BLaER1 treated with 17β-estradiol and CSF1 and Interleukin-3, amounts not matched to agents 10 nM and 100 nM (cell line): Measurements from ENCODE around the gene TMEM131.

Source experiments
- H3K27ac ChIP-seq, 11 experiments: shearing (Covaris generic); formaldehyde crosslinking; 2 replicates each; pipeline ENCODE4 v1.8.1; 2022
- H3K27me3 ChIP-seq, 11 experiments: shearing (Covaris generic); formaldehyde crosslinking; 2 replicates each; pipeline ENCODE4 v1.8.1; 2022
- H3K36me3 ChIP-seq, 11 experiments: shearing (Covaris generic); formaldehyde crosslinking; 2 replicates each; pipeline ENCODE4 v1.8.1; 2022
- H3K4me1 ChIP-seq, 10 experiments: shearing (Covaris generic); formaldehyde crosslinking; 2 replicates each; pipeline ENCODE4 v1.8.1; 2022
- H3K4me2 ChIP-seq, 11 experiments: shearing (Covaris generic); formaldehyde crosslinking; 2 replicates each; pipeline ENCODE4 v1.8.1; 2022
- H3K4me3 ChIP-seq, 10 experiments: shearing (Covaris generic); formaldehyde crosslinking; 2 replicates each; pipeline ENCODE4 v1.8.1; 2022
- H3K9ac ChIP-seq, 11 experiments: shearing (Covaris generic); formaldehyde crosslinking; 2 replicates each; pipeline ENCODE4 v1.8.1; 2022
- H3K9me3 ChIP-seq, 11 experiments: shearing (Covaris generic); formaldehyde crosslinking; replicated peaks in 1 of 11; 2 replicates each; pipeline ENCODE4 v1.8.1; 2022
- H4K20me1 ChIP-seq, 11 experiments: shearing (Covaris generic); formaldehyde crosslinking; 2 replicates each; pipeline ENCODE4 v1.8.1; 2022
- Cebpa-rat ChIP-seq, 11 experiments: shearing (Covaris generic); IDR thresholded peaks; 2 replicates each; pipeline ENCODE4 v1.8.1; 2022

The TMEM131 gene

DNA sequence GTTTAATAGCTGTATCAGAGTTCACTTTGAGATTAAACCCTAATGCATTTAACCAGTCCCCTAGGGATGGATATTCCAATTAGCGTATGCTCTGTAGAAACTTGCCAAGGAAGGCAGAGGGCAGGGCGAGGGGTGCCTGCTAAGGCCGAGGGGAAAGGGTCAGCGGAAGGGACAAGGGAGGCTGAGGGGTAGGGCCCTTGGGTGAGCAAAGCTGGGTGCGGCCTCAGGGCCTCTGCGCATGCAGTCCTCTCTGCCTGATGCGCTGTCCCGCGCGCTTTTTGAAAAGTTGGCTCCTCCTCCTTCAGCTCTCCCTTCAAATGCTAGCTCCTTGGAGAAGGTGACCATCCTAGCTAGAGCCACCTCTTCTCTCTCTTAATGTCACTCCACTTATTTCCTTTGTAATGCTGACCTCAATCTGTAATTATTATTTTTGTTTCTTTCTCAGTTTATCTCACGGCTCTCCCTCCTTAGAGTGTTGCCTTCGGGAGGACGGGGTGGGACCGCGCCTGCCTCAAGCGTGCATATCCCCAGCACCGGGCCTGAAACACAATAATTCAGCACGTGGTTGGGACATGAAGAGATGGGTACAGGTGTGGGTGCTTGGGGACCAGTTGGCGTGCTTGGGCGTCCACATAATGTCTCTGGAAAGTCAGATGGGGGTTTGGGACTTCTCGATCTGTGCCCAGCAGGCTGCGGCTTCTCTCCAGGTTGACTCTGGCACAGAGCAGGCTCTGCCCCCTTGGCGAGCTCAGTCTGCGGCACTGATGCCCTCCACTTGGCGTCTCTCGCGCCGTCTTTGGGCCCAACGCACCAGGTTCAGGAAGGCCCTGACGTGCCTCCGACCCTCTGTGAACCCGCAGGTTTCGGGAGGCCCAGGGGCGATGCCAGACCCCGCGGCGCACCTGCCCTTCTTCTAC is 272.3 kb downstream of the TMEM131 start:
- peaks cover 0 to 15% (median 0%) of the 10 kb centered on the region in 11 experiments; a peak in 3 of 22 replicates for H3K9me3 ChIP-seq
- peak overlapping the region in 3 of 11 experiments; percentile 14 to 30 (median 16); a peak in 3 of 22 replicates for H3K9ac ChIP-seq
- H3K27me3 ChIP-seq = no peaks in the 10 kb centered on the region
- H3K4me2 ChIP-seq = peak overlapping the region in 6 of 11 experiments; percentile 72 to 97 (median 87); a peak in 10 of 22 replicates
- H3K4me3 ChIP-seq = no peak overlapping the region
- peaks cover 0 to 60% (median 12%) of the 10 kb centered on the region in 11 experiments; a peak in 16 of 22 replicates for H3K36me3 ChIP-seq
- peaks cover 46 to 100% (median 96%) of the 10 kb centered on the region in 10 experiments for H3K4me1 ChIP-seq
- no peak for TF ChIP-seq Cebpa-rat (IDR thresholded peaks at IDR 0.05)
- peak overlapping the region in 5 of 11 experiments; percentile 73 to 98 (median 85); a peak in 11 of 22 replicates for H3K27ac ChIP-seq
- H4K20me1 ChIP-seq = no peaks in the 10 kb centered on the region

- Histone ChIP-seq H3K4me3 (no peak overlapping the region), H3K27ac (peak overlapping the region in 5 of 11 experiments; percentile 9 to 98 (median 39); a peak in 7 of 22 replicates), H3K36me3 (peaks cover 0 to 58% (median 12%) of the 10 kb centered on the region in 11 experiments; a peak in 16 of 22 replicates), H3K4me2 (peak overlapping the region in 4 of 11 experiments; percentile 89 to 98 (median 97); a peak in 8 of 22 replicates), H3K9ac (peak overlapping the region in 1 of 11 experiments; percentile 12; a peak in 1 of 22 replicates), H3K4me1 (peaks cover 46 to 100% (median 96%) of the 10 kb centered on the region in 10 experiments), H3K27me3 (no peaks in the 10 kb centered on the region), H4K20me1 (no peaks in the 10 kb centered on the region), H3K9me3 (peaks cover 0 to 15% (median 0%) of the 10 kb centered on the region in 11 experiments; a peak in 3 of 22 replicates)
- TF ChIP-seq Cebpa-rat (IDR thresholded peaks at IDR 0.05) = no peak
These were observed 273.5 kb downstream of the TMEM131 start for GRCh38 chr2:97722227-97722626.

GRCh38 chr2:97720746-97721145 is 275.0 kb downstream of the TMEM131 start:
- no peaks in the 10 kb centered on the region for H4K20me1 ChIP-seq

DNA sequence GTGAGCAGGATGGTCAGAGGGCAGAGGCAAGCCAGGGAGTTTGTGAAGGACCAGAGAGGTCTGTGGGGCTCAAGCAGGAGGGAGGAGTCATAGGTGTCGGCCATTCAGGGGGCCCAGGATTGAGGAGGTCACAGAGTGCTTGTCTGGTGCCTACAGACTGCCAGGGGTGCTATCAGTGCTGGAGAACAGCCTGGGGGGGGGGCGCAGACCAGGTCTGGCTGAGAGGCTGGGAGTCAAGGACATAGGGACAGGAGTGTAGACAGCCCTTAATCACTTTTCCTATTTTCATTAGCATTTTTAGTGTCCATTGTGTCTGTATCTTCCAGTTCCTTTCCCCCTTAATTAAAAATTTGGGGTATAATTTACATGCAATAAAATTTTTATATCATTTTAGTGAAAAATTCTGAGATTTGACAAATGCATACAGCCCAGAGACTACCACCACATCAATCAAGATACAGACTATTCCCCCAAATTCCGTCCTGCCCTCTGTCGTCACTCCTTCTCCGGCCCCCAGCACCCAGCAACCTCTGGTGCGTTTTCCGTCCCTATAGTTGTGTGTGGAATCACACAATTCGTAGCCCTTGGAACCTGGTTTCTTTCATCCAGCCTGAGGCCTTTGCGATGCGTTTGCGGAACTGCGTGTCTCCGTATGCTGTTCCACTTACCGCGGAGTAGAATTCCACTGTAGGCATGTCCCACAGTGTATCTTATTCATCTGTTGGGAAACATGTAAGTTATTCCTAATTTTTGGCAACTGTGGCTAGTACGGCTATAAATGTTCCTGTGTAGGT is 276.2 kb downstream of the TMEM131 start:
- H3K27me3 ChIP-seq = no peaks in the 10 kb centered on the region

More at GRCh38 chr2:97720746-97721145, 275.0 kb downstream of the TMEM131 start:
- H3K4me3 ChIP-seq = no peak overlapping the region
- peak overlapping the region in 9 of 11 experiments; percentile 88 to 98 (median 93); a peak in 16 of 22 replicates for H3K4me2 ChIP-seq
- no peak for TF ChIP-seq Cebpa-rat (IDR thresholded peaks at IDR 0.05)
- H3K27me3 ChIP-seq = no peaks in the 10 kb centered on the region
- peaks cover 31 to 100% (median 96%) of the 10 kb centered on the region in 10 experiments for H3K4me1 ChIP-seq
- H3K36me3 ChIP-seq = peaks cover 0 to 50% (median 12%) of the 10 kb centered on the region in 11 experiments; a peak in 16 of 22 replicates
- peak overlapping the region in 5 of 11 experiments; percentile 69 to 95 (median 89); a peak in 8 of 22 replicates for H3K9ac ChIP-seq
- peak overlapping the region in 8 of 11 experiments; percentile 77 to 99 (median 95); a peak in 15 of 22 replicates for H3K27ac ChIP-seq
- H3K9me3 ChIP-seq = peaks cover 0 to 15% (median 0%) of the 10 kb centered on the region in 11 experiments; a peak in 3 of 22 replicates

DNA sequence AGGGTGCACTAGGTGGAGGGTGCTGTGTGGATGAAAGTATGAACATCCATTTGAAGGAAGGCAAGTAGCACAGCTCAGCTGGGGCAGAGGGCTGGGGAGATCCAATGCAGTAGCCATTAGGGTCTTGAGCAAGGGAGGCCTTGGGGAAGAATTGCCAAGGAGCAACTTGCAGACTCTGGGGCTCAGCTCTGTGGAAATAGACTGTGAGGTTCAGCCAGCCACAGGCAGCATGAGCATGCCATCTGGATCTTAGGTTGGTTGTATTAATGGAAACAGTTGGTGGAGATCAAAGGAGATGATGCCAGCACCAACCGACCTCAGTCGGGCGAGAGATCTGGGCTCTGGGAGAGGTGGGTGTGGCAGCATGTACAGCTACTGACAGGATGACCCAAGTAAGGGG is 276.8 kb downstream of the TMEM131 start:
- H3K4me2 ChIP-seq = peak overlapping the region; percentile 80 to 98 (median 92)
- TF ChIP-seq Cebpa-rat (IDR thresholded peaks at IDR 0.05) = peak in 4 of 11 experiments; percentile 58 to 95 (median 69); a peak in 8 of 22 replicates
- no peaks in the 10 kb centered on the region for H4K20me1 ChIP-seq
- peaks cover 0 to 10% (median 0%) of the 10 kb centered on the region in 11 experiments; a peak in 3 of 22 replicates for H3K9me3 ChIP-seq
- peak overlapping the region in 8 of 10 experiments; percentile 10 to 51 (median 40); a peak in 13 of 20 replicates for H3K4me3 ChIP-seq
- peak overlapping the region in 8 of 11 experiments; percentile 77 to 99 (median 95); a peak in 18 of 22 replicates for H3K27ac ChIP-seq
- no peaks in the 10 kb centered on the region for H3K27me3 ChIP-seq
- peaks cover 29 to 100% (median 96%) of the 10 kb centered on the region in 10 experiments for H3K4me1 ChIP-seq
- H3K9ac ChIP-seq = peak overlapping the region in 9 of 11 experiments; percentile 6 to 95 (median 89); a peak in 18 of 22 replicates
- H3K36me3 ChIP-seq = peaks cover 0 to 33% (median 4%) of the 10 kb centered on the region in 11 experiments; a peak in 16 of 22 replicates

More for the DNA sequence above, 276.2 kb downstream of the TMEM131 start:
- H3K4me1 ChIP-seq = peaks cover 25 to 100% (median 96%) of the 10 kb centered on the region in 10 experiments
- no peak for TF ChIP-seq Cebpa-rat (IDR thresholded peaks at IDR 0.05)
- H3K9ac ChIP-seq = peak overlapping the region in 9 of 11 experiments; percentile 6 to 95 (median 89); a peak in 18 of 22 replicates
- peak overlapping the region in 8 of 11 experiments; percentile 77 to 99 (median 95); a peak in 18 of 22 replicates for H3K27ac ChIP-seq
- H3K9me3 ChIP-seq = peaks cover 0 to 15% (median 0%) of the 10 kb centered on the region in 11 experiments; a peak in 3 of 22 replicates
- H4K20me1 ChIP-seq = no peaks in the 10 kb centered on the region
- peak overlapping the region; percentile 80 to 98 (median 92) for H3K4me2 ChIP-seq
- H3K4me3 ChIP-seq = peak overlapping the region in 7 of 10 experiments; percentile 30 to 51 (median 40); a peak in 12 of 20 replicates
- H3K36me3 ChIP-seq = peaks cover 0 to 39% (median 10%) of the 10 kb centered on the region in 11 experiments; a peak in 16 of 22 replicates

DNA sequence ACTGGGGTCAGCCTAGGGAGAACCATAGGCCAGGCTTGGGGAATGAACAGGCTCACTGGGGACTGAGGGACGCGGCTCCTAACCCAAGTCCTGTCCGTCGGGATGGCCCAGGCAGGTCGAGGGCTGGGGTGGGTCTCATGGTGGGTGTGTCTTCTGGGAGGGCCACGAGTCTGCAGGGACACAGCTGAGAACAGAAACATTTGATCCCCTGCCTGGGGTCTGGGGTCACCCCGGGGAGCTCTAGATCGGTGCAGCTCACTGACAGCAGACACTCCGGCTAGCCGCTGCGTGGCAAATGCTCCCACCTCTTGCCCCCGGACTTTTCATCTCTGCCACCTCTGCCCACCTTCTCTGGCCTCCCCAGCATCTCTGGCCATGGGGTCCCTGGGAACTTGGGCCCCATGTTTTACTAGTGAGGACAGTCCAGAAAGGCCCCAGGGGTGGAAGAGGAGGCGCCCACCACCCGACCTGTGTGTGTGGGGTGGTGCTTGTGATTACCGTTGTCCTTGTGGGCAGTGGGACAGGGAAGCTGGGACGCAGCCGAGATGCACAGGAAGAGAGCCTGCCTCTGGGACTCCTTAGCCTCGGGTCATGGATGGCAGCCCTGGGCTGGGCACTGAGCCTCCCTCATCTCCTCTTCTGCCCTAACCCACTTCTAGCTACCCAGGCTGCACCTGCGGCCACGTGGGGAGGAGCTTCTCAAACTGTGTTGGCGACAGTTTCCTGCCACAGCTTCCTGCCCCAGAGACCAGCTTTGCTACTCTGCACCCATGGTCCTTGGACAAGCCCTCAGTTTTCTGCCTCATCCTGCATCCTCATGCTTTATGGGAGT is 277.5 kb downstream of the TMEM131 start:
- Histone ChIP-seq H3K4me1 (peaks cover 36 to 100% (median 96%) of the 10 kb centered on the region in 10 experiments), H3K27me3 (no peaks in the 10 kb centered on the region), H3K9me3 (peaks cover 0 to 7% (median 0%) of the 10 kb centered on the region in 11 experiments; a peak in 3 of 22 replicates), H3K27ac (peak overlapping the region in 10 of 11 experiments; percentile 16 to 99 (median 95); a peak in 19 of 22 replicates), H3K4me2 (peak overlapping the region; percentile 80 to 98 (median 92)), H3K4me3 (peak overlapping the region in 8 of 10 experiments; percentile 10 to 51 (median 40); a peak in 15 of 20 replicates), H3K9ac (peak overlapping the region; percentile 18 to 95 (median 72); a peak in 20 of 22 replicates), H3K36me3 (peaks cover 0 to 26% (median 0%) of the 10 kb centered on the region in 11 experiments; a peak in 7 of 22 replicates), H4K20me1 (no peaks in the 10 kb centered on the region)
- no peak for TF ChIP-seq Cebpa-rat (IDR thresholded peaks at IDR 0.05)

- H3K36me3 ChIP-seq = peaks cover 0 to 20% (median 0%) of the 10 kb centered on the region in 11 experiments; a peak in 5 of 22 replicates
- TF ChIP-seq Cebpa-rat (IDR thresholded peaks at IDR 0.05) = no peak
- peak overlapping the region; percentile 80 to 98 (median 92) for H3K4me2 ChIP-seq
- H3K27me3 ChIP-seq = no peaks in the 10 kb centered on the region
- H3K4me1 ChIP-seq = peaks cover 42 to 100% (median 97%) of the 10 kb centered on the region in 10 experiments
- H4K20me1 ChIP-seq = no peaks in the 10 kb centered on the region
- peaks cover 0 to 7% (median 0%) of the 10 kb centered on the region in 11 experiments; a peak in 2 of 22 replicates for H3K9me3 ChIP-seq
- H3K4me3 ChIP-seq = peak overlapping the region in 6 of 10 experiments; percentile 30 to 51 (median 42); a peak in 7 of 20 replicates
- peak overlapping the region; percentile 18 to 95 (median 72); a peak in 20 of 22 replicates for H3K9ac ChIP-seq
- H3K27ac ChIP-seq = peak overlapping the region in 10 of 11 experiments; percentile 16 to 99 (median 95); a peak in 19 of 22 replicates
These were observed 278.1 kb downstream of the TMEM131 start for GRCh38 chr2:97717613-97717995.
